Globus pallidus (tissue), 1 donor: ENCODE data around the gene CTBP2.

Experiments used
- DNase-seq: peaks from one replicate; pipeline ENCODE4 v3.0.0-alpha.2; 2015; ENCODE audit warnings: low spot score

Gene CTBP2

GRCh38 chr10:124941823-124942222, 218.5 kb downstream of the CTBP2 start, which contains the start of gene ZRANB1:
Gene ZRANB1, plus strand, starts transcription at chr10:124942123. Its CDS starts 371 bp downstream, at chr10:124942494.
- no peak for DNase-seq

- no peak for DNase-seq
Observed at GRCh38 chr10:124939290-124939689, 221.1 kb downstream of the CTBP2 start.

GRCh38 chr10:124936813-124937212, 223.6 kb downstream of the CTBP2 start:
- DNase-seq = no peak

- no peak for DNase-seq
Observed at GRCh38 chr10:124935946-124936345, 224.4 kb downstream of the CTBP2 start.
